ENCODE measurements around the gene RNF157. TPM values are rescaled to one million over a fixed set of nuclear protein-coding genes. Genes with fewer than 3 reads are reported as not detected.

The RNF157 gene
- total RNA-seq, result 0.07 and 0.30 TPM in 2 replicates

GRCh38 chr17:76240461-76241203 is at the start of gene RNF157:
Gene RNF157 (minus strand): TSS chr17:76240493. CDS start chr17:76240240, 253 bp downstream.

GRCh38 chr17:76264755-76265623 is 24.7 kb upstream of the RNF157 start, which contains the start of gene UBALD2:
Gene UBALD2 (plus strand): TSS chr17:76265348. CDS start chr17:76265506, 158 bp downstream.

GRCh38 chr17:76141212-76142038 is 98.9 kb downstream of the RNF157 start, which contains the start of gene FOXJ1:
Gene FOXJ1 (minus strand): TSS chr17:76141245. CDS start chr17:76140395, 850 bp downstream.

GRCh38 chr17:76103274-76104139 is 136.8 kb downstream of the RNF157 start, which contains the start of gene EXOC7:
Gene EXOC7 (minus strand): TSS chr17:76103787. CDS start chr17:76103692, 95 bp downstream.

Other genes with a start within 250 kb of the RNF157 start
- gene CDK3, start 239.6 kb downstream of the RNF157 start, total RNA-seq, result 2.3 and 3.4 TPM in 2 replicates
- gene EVPL, start 213.2 kb downstream of the RNF157 start, total RNA-seq, result under 0.01 and 0.10 TPM in 2 replicates
- 54.3 and 58.6 TPM in 2 replicates for gene SRP68, start 168.0 kb downstream of the RNF157 start, total RNA-seq
- gene GALR2, start 165.7 kb downstream of the RNF157 start, total RNA-seq, result not detected in 2 replicates
- gene ZACN, start 161.3 kb downstream of the RNF157 start, total RNA-seq, result 0.26 TPM in 1 of 2 replicates, not detected in the other
- 92.7 and 110 TPM in 2 replicates for gene EXOC7, start 136.7 kb downstream of the RNF157 start, total RNA-seq
- gene FOXJ1, start 99.2 kb downstream of the RNF157 start, total RNA-seq, result not detected in 2 replicates
- gene UBALD2, start 24.9 kb upstream of the RNF157 start, total RNA-seq, result 4.2 and 4.4 TPM in 2 replicates
- 5.0 and 5.5 TPM in 2 replicates for gene QRICH2, start 67.8 kb upstream of the RNF157 start, total RNA-seq
- 48.9 TPM in 2 replicates for gene PRPSAP1, start 113.4 kb upstream of the RNF157 start, total RNA-seq
- 43.8 and 115 TPM in 2 replicates for gene SPHK1, start 144.1 kb upstream of the RNF157 start, total RNA-seq
- 28.6 and 40.1 TPM in 2 replicates for gene UBE2O, start 212.7 kb upstream of the RNF157 start, total RNA-seq
- not detected in 2 replicates for gene AANAT, start 227.1 kb upstream of the RNF157 start, total RNA-seq